HepG2 (cell line): Measurements from ENCODE around the gene TMEM178A. TPM values are rescaled to one million over a fixed set of nuclear protein-coding genes. Genes with fewer than 3 reads are reported as not detected.

ENCODE experiments used
- ATAC-seq: fragments of 200-7000 bp; cut with Tn5 transposase; 3 replicates; pipeline ENCODE4 v1.9.1; 2020; ENCODE audit warnings: mild to moderate bottlenecking, moderate library complexity
- BruUV-seq: library from RNA; stranded (reverse); fragments of 400-500 nt; replicated peaks from 2 replicates; lab custom pipeline; 2021; lab: Mats Ljungman, UMichigan
- CTCF ChIA-PET: fragments of 300-600 bp; formaldehyde crosslinking; extraction: SDS; loops from one replicate; lab custom pipeline; 2021; ENCODE audit warnings: low total read pairs, inconsistent platforms, low intra/inter-chr PET ratio; lab: Yijun Ruan, JAX
- POLR2A ChIA-PET: fragments of 350-600 bp; sonication (Branson Sonifier 250); formaldehyde crosslinking; loops from one replicate; lab custom pipeline; 2020; ENCODE audit warnings: antibody characterized with exemption, inconsistent platforms; lab: Yijun Ruan, JAX
- DNase-seq: peaks from one replicate; pipeline ENCODE4 v3.0.0-alpha.2; 2015; ENCODE audit warnings: low spot score
- FAIRE-seq: peaks from 3 replicates; lab custom pipeline; 2011; peaks lifted over from hg19 to GRCh38; lab: Jason Lieb, UNC
- H2AFZ ChIP-seq: one replicate; pipeline ENCODE4 v1.6.1; 2011; ENCODE audit warnings: low read length, inconsistent platforms
- H3K27ac ChIP-seq: fragments of 300-600 bp; 3 replicates; pipeline ENCODE4 v1.8.0; 2011; ENCODE audit warnings: mixed run types, mild to moderate bottlenecking, mixed read lengths, low read length, inconsistent platforms; ENCODE audit not compliant: insufficient read depth; ENCODE audit errors: extremely low read length
- H3K27me3 ChIP-seq, 2 experiments: fragments of 200-600 bp in 1 of 2; 2 replicates in 1 of 2; 3 replicates in 1 of 2; pipeline versions ENCODE4 v1.6.0 to v1.8.0; 2011; ENCODE audit warnings: low read length in 2 of 2, mild to moderate bottlenecking in 2 of 2, moderate library complexity in 2 of 2, inconsistent platforms in 1 of 2; ENCODE audit not compliant: insufficient read depth in 2 of 2, control insufficient read depth in 1 of 2
- H3K36me3 ChIP-seq, 2 experiments: fragments of 200-600 bp in 1 of 2; replicated peaks in 1 of 2; 2 replicates in 1 of 2; 3 replicates in 1 of 2; pipeline versions ENCODE4 v1.5.1 to v1.8.0; 2011; ENCODE audit warnings: low read length in 2 of 2, inconsistent platforms in 1 of 2; ENCODE audit not compliant: insufficient read depth in 2 of 2, control insufficient read depth in 1 of 2
- H3K4me1 ChIP-seq: 2 replicates; pipeline ENCODE4 v1.5.1; 2012; ENCODE audit warnings: low read length, inconsistent platforms; ENCODE audit not compliant: insufficient read depth
- H3K4me2 ChIP-seq: 2 replicates; pipeline ENCODE4 v1.6.0; 2011; ENCODE audit warnings: low read depth, low read length, inconsistent platforms
- H3K4me3 ChIP-seq, 3 experiments: fragments of 200-600 bp in 1 of 3; sonication (generic), shearing (Covaris generic) in 1 of 3; replicated peaks in 1 of 3; 2 replicates each; pipeline ENCODE4 v1.5.1; 2011 to 2016; ENCODE audit warnings: low read length in 3 of 3, inconsistent platforms in 2 of 3, low read depth in 2 of 3, mild to moderate bottlenecking in 2 of 3, control low read depth in 1 of 3, mixed read lengths in 1 of 3; ENCODE audit not compliant: insufficient read depth in 1 of 3
- H3K79me2 ChIP-seq: one replicate; pipeline ENCODE4 v1.6.1; 2011; ENCODE audit warnings: low read length, inconsistent platforms; ENCODE audit not compliant: insufficient read depth
- H3K9ac ChIP-seq: 2 replicates; pipeline ENCODE4 v1.6.0; 2011; ENCODE audit warnings: mild to moderate bottlenecking, low read depth, low read length, inconsistent platforms; ENCODE audit not compliant: insufficient read depth
- H3K9me3 ChIP-seq: 2 replicates; pipeline ENCODE4 v1.5.1; 2012; ENCODE audit warnings: mild to moderate bottlenecking, low read length
- H4K20me1 ChIP-seq: 2 replicates; pipeline ENCODE4 v1.6.0; 2011; ENCODE audit warnings: inconsistent platforms, mild to moderate bottlenecking, low read length, moderate library complexity; ENCODE audit not compliant: insufficient read depth
- CREM ChIP-seq, 2 experiments: sonication (generic) in 1 of 2; formaldehyde crosslinking in 1 of 2; IDR thresholded peaks; 2 replicates each; pipeline versions ENCODE4 v1.4.0 to v1.6.1; 2016 to 2020; ENCODE audit warnings: antibody characterized with exemption in 1 of 2, mild to moderate bottlenecking in 1 of 2, missing genetic modification reagents in 1 of 2
- GLI4 ChIP-seq: sonication (generic); formaldehyde crosslinking; IDR thresholded peaks from 2 replicates; pipeline ENCODE4 v1.5.1; 2020; ENCODE audit warnings: missing genetic modification reagents, mild to moderate bottlenecking, moderate library complexity, borderline replicate concordance
- MATR3 ChIP-seq: sonication (generic); formaldehyde crosslinking; IDR thresholded peaks from 2 replicates; pipeline ENCODE4 v1.4.0; 2020; ENCODE audit warnings: missing genetic modification reagents
- RXRA ChIP-seq: sonication (generic); formaldehyde crosslinking; IDR thresholded peaks from 2 replicates; pipeline ENCODE4 v1.5.1; 2020; ENCODE audit warnings: missing genetic modification reagents
- SIN3A ChIP-seq: IDR thresholded peaks from 2 replicates; pipeline ENCODE4 v1.6.1; 2011; ENCODE audit warnings: low read depth, mild to moderate bottlenecking, control low read depth, low read length, borderline replicate concordance
- SOX6 ChIP-seq, 2 experiments: fragments of 450-650 bp in 1 of 2; sonication (generic) in 1 of 2; formaldehyde crosslinking in 1 of 2; IDR thresholded peaks; 2 replicates each; pipeline versions ENCODE4 v1.4.0 to v1.6.1; 2017 to 2020; ENCODE audit warnings: antibody characterized with exemption in 1 of 2, mild to moderate bottlenecking in 1 of 2, missing genetic modification reagents in 1 of 2
- SYNCRIP ChIP-seq: fragments of 200-400 bp; formaldehyde crosslinking; IDR thresholded peaks from 2 replicates; pipeline ENCODE4 v1.6.1; 2018; ENCODE audit warnings: mild to moderate bottlenecking, low read depth, low read length; ENCODE audit not compliant: insufficient read depth
- ZNF30 ChIP-seq: sonication (generic); formaldehyde crosslinking; IDR thresholded peaks from 2 replicates; pipeline ENCODE4 v1.5.0; 2020; ENCODE audit warnings: mild to moderate bottlenecking, missing genetic modification reagents
- ZNF670 ChIP-seq: sonication (generic); formaldehyde crosslinking; IDR thresholded peaks from 2 replicates; pipeline ENCODE4 v1.8.0; 2022; ENCODE audit warnings: mild to moderate bottlenecking, missing genetic modification reagents, borderline replicate concordance
- ZNF777 ChIP-seq: sonication (generic); formaldehyde crosslinking; IDR thresholded peaks from 2 replicates; pipeline ENCODE4 v1.4.0; 2020; ENCODE audit warnings: missing genetic modification reagents
- ZNF841 ChIP-seq: sonication (generic); formaldehyde crosslinking; IDR thresholded peaks from 2 replicates; pipeline ENCODE4 v1.8.1; 2023; ENCODE audit warnings: missing genetic modification reagents, borderline replicate concordance
- WGBS: methylation state at CpG from one replicate; pipeline ENCODE4 v1.1.6; 2017; ENCODE audit warnings: low lambda C conversion rate; 5-methylcytosine and 5-hydroxymethylcytosine counted together
- in situ Hi-C: cut with HindIII; loops from 2 replicates; pipeline ENCODE4 v1.10.0; 2017; ENCODE audit warnings: low pct_unique_long_range_greater_than_20kb; ENCODE audit not compliant: extremely low pct_ligation_motif_present
- intact Hi-C: fragments of 100-400 bp; cut with micrococcal nuclease; formaldehyde crosslinking; loops from one replicate; pipeline ENCODE4 v1.10.0; 2022; ENCODE audit not compliant: unreplicated experiment
- polyA plus RNA-seq, 8 experiments: library from polyadenylated mRNA; depleted of rRNA in 3 of 8; stranded (reverse) in 7 of 8; unstranded in 1 of 8; fragments of >200 nt; fragmentation: Illumina TruSeq in 4 of 8; extraction: Trizol in 4 of 8; gene quantifications; 2 replicates each; pipeline versions ENCODE4 v1.2.1 to v1.2.3, GENCODE V29; 2011 to 2016; ENCODE audit warnings: low read depth in 4 of 8, missing spikeins in 1 of 8, mixed read lengths in 1 of 8; ENCODE audit not compliant: insufficient read depth in 1 of 8
- total RNA-seq, 5 experiments: library from RNA; depleted of rRNA; stranded (reverse); fragments of >200 nt; fragmentation: Illumina TruSeq; extraction: Trizol; gene quantifications; 2 replicates each; pipeline ENCODE4 v1.2.3, GENCODE V29; 2016; ENCODE audit warnings: low read depth in 1 of 5
- TF ChIP-seq, protein P1 (sequence below): IDR thresholded peaks from 2 replicates; pipeline ENCODE4 v1.6.1; 2012; ENCODE audit warnings: low read depth, low read length, improper control_type of control experiment
- TF ChIP-seq, protein P2 (sequence below): sonication (generic); formaldehyde crosslinking; IDR thresholded peaks from 2 replicates; pipeline ENCODE4 v1.8.1; 2023; ENCODE audit warnings: mild to moderate bottlenecking, missing genetic modification reagents
- TF ChIP-seq, protein P3 (sequence below): sonication (generic); formaldehyde crosslinking; IDR thresholded peaks from 2 replicates; pipeline ENCODE4 v1.5.0; 2020; ENCODE audit warnings: missing genetic modification reagents, mild to moderate bottlenecking, borderline replicate concordance
- TF ChIP-seq, protein P4 (sequence below): sonication (generic); formaldehyde crosslinking; IDR thresholded peaks from 2 replicates; pipeline ENCODE4 v1.8.0; 2022; ENCODE audit warnings: mild to moderate bottlenecking, missing genetic modification reagents
- TF ChIP-seq, protein P5 (sequence below): sonication (generic); formaldehyde crosslinking; IDR thresholded peaks from 2 replicates; pipeline ENCODE4 v1.4.0; 2020; ENCODE audit warnings: missing genetic modification reagents, borderline replicate concordance

TMEM178A gene
- total and polyA plus RNA-seq, 2 of the 13 experiments (the other 11 are each of a cell fraction or from before 2014, with no cell fraction given) = 0.38 to 3.3 TPM

DNA sequence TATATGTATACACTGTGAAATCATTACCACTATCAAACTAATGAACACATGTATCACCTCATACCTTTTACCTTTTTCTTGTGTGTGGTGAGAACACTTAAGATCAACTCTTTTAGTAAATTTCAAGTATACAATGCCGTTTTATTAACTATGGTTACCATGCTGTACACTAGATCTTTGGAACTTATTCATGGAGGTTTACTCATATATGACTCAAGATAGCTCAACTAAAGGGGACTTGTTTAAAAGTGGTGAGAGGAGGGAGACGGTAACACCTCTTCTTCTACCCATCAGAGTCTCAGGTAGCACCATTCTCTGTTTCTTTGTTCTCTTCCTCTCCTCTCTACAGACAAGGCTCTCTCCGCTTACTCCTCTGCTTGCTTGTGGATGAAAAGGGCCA lies 36.1 kb upstream of the TMEM178A start:
- H3K79me2 ChIP-seq = no peaks in the 10 kb centered on the region
- no peak for ATAC-seq
- no peak overlapping the region for H3K4me2 ChIP-seq
- no peaks in the 10 kb centered on the region for H4K20me1 ChIP-seq
- no peak overlapping the region for H3K27ac ChIP-seq
- 26% methylated on average over 3 of the region's 3 CpGs for WGBS
- H3K9me3 ChIP-seq = no peaks in the 10 kb centered on the region
- H3K36me3 ChIP-seq = no peaks in the 10 kb centered on the region
- H2AFZ ChIP-seq = no peak overlapping the region
- ChIA-PET POLR2A (no interaction called here), CTCF (no interaction called here)
- intact Hi-C loops = no loop called here
- no peak overlapping the region for H3K4me3 ChIP-seq
- no peak for DNase-seq
- no peak for FAIRE-seq
- H3K27me3 ChIP-seq = peaks cover 0 to 14% of the 10 kb centered on the region in 2 experiments; a peak in 1 of 5 replicates
- H3K9ac ChIP-seq = no peak overlapping the region
- BruUV-seq = no TSS peak
- no peaks in the 10 kb centered on the region; the same call in 1 of the 2 replicates for H3K4me1 ChIP-seq
- in situ Hi-C loops = no loop called here
- TF ChIP-seq, protein P1, sequence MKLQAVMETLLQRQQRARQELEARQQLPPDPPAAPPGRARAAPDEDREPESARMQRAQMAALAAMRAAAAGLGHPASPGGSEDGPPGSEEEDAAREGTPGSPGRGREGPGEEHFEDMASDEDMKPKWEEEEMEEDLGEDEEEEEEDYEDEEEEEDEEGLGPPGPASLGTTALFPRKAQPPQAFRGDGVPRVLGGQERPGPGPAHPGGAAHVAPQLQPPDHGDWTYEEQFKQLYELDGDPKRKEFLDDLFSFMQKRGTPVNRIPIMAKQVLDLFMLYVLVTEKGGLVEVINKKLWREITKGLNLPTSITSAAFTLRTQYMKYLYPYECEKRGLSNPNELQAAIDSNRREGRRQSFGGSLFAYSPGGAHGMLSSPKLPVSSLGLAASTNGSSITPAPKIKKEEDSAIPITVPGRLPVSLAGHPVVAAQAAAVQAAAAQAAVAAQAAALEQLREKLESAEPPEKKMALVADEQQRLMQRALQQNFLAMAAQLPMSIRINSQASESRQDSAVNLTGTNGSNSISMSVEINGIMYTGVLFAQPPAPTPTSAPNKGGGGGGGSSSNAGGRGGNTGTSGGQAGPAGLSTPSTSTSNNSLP = no peak
- no peak for TF ChIP-seq GLI4 (CRISPR knock-in tag)
- TF ChIP-seq ZNF777 (CRISPR knock-in tag) = no peak
- TF ChIP-seq ZNF670 = no peak
- TF ChIP-seq ZNF841 = no peak
- TF ChIP-seq, protein P2, sequence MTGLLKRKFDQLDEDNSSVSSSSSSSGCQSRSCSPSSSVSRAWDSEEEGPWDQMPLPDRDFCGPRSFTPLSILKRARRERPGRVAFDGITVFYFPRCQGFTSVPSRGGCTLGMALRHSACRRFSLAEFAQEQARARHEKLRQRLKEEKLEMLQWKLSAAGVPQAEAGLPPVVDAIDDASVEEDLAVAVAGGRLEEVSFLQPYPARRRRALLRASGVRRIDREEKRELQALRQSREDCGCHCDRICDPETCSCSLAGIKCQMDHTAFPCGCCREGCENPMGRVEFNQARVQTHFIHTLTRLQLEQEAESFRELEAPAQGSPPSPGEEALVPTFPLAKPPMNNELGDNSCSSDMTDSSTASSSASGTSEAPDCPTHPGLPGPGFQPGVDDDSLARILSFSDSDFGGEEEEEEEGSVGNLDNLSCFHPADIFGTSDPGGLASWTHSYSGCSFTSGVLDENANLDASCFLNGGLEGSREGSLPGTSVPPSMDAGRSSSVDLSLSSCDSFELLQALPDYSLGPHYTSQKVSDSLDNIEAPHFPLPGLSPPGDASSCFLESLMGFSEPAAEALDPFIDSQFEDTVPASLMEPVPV = no peak
- TF ChIP-seq MATR3 (CRISPR knock-in tag) = no peak
- TF ChIP-seq ZNF30 (CRISPR knock-in tag) = no peak
- TF ChIP-seq, protein P3, sequence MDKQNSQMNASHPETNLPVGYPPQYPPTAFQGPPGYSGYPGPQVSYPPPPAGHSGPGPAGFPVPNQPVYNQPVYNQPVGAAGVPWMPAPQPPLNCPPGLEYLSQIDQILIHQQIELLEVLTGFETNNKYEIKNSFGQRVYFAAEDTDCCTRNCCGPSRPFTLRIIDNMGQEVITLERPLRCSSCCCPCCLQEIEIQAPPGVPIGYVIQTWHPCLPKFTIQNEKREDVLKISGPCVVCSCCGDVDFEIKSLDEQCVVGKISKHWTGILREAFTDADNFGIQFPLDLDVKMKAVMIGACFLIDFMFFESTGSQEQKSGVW (CRISPR knock-in tag) = no peak
- TF ChIP-seq RXRA = no peak
- no peak for TF ChIP-seq SYNCRIP
- TF ChIP-seq SOX6 (IDR thresholded peaks at IDR 0.05) = no peak
- no peak for TF ChIP-seq SOX6 (CRISPR knock-in tag; IDR thresholded peaks at IDR 0.05)
- TF ChIP-seq, protein P4, sequence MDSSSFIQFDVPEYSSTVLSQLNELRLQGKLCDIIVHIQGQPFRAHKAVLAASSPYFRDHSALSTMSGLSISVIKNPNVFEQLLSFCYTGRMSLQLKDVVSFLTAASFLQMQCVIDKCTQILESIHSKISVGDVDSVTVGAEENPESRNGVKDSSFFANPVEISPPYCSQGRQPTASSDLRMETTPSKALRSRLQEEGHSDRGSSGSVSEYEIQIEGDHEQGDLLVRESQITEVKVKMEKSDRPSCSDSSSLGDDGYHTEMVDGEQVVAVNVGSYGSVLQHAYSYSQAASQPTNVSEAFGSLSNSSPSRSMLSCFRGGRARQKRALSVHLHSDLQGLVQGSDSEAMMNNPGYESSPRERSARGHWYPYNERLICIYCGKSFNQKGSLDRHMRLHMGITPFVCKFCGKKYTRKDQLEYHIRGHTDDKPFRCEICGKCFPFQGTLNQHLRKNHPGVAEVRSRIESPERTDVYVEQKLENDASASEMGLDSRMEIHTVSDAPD = no peak
- no peak for TF ChIP-seq SIN3A
- TF ChIP-seq, protein P5, sequence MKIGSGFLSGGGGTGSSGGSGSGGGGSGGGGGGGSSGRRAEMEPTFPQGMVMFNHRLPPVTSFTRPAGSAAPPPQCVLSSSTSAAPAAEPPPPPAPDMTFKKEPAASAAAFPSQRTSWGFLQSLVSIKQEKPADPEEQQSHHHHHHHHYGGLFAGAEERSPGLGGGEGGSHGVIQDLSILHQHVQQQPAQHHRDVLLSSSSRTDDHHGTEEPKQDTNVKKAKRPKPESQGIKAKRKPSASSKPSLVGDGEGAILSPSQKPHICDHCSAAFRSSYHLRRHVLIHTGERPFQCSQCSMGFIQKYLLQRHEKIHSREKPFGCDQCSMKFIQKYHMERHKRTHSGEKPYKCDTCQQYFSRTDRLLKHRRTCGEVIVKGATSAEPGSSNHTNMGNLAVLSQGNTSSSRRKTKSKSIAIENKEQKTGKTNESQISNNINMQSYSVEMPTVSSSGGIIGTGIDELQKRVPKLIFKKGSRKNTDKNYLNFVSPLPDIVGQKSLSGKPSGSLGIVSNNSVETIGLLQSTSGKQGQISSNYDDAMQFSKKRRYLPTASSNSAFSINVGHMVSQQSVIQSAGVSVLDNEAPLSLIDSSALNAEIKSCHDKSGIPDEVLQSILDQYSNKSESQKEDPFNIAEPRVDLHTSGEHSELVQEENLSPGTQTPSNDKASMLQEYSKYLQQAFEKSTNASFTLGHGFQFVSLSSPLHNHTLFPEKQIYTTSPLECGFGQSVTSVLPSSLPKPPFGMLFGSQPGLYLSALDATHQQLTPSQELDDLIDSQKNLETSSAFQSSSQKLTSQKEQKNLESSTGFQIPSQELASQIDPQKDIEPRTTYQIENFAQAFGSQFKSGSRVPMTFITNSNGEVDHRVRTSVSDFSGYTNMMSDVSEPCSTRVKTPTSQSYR = no peak
- no peak for TF ChIP-seq CREM (IDR thresholded peaks at IDR 0.05)
- no peak for TF ChIP-seq CREM (CRISPR knock-in tag; IDR thresholded peaks at IDR 0.05)
